ENCODE results near the gene POU6F2. TPM values are rescaled to one million over a fixed set of nuclear protein-coding genes. Genes with fewer than 3 reads are reported as not detected.

Gene POU6F2
- total RNA-seq, 1 experiment from 2014 or later, result not detected

DNA sequence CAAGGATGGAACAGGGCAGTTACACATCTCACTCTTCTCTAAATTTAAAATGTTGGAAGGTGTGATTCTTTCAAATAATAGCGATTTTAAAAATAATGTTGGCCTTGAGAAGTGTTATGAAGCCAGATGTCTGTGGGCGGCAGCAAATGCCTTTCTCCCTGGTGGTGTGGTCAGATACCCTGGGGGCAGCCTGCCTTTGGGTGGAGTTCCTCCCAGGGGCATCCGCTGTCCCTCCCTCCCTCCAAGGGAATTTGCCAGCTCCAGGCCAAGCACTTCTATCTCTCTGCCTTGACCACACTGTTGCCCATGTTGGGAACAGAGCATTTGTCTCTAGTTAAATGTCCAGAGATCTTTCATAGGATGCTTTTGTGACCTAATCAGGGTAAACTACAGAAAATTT, 121.4 kb downstream of the POU6F2 start:
- POLR2A ChIA-PET, result no interaction called here
- Histone ChIP-seq H3K4me1 (ENCODE audit: control insufficient read depth, insufficient read depth, low read length) (no peaks in the 10 kb centered on the region), H3K27ac (ENCODE audit: low read length) (no peak overlapping the region), H3K4me3 (ENCODE audit: low read depth in 2 of 2, low read length in 2 of 2) (no peak overlapping the region), H3K36me3 (ENCODE audit: control insufficient read depth, insufficient read depth, low read length) (no peaks in the 10 kb centered on the region), H3K27me3 (ENCODE audit: control insufficient read depth, insufficient read depth, low read length) (no peaks in the 10 kb centered on the region), H3K9me3 (ENCODE audit: control insufficient read depth, insufficient read depth, low read depth, low read length) (no peaks in the 10 kb centered on the region)
- no peak for ATAC-seq
- no TSS peak for BruUV-seq (replicated peaks)
- DNase-seq (ENCODE audit: low read depth, low spot score), result no peak
- CTCF ChIA-PET, result no interaction called here
- intact Hi-C loops (cut with micrococcal nuclease; ENCODE audit: unreplicated experiment) (no loop called here), in situ Hi-C loops (cut with HindIII; ENCODE audit: low pct_unique_long_range_greater_than_20kb, low sequenced_read_pairs) (no loop called here)
- TF ChIP-seq, protein P1, sequence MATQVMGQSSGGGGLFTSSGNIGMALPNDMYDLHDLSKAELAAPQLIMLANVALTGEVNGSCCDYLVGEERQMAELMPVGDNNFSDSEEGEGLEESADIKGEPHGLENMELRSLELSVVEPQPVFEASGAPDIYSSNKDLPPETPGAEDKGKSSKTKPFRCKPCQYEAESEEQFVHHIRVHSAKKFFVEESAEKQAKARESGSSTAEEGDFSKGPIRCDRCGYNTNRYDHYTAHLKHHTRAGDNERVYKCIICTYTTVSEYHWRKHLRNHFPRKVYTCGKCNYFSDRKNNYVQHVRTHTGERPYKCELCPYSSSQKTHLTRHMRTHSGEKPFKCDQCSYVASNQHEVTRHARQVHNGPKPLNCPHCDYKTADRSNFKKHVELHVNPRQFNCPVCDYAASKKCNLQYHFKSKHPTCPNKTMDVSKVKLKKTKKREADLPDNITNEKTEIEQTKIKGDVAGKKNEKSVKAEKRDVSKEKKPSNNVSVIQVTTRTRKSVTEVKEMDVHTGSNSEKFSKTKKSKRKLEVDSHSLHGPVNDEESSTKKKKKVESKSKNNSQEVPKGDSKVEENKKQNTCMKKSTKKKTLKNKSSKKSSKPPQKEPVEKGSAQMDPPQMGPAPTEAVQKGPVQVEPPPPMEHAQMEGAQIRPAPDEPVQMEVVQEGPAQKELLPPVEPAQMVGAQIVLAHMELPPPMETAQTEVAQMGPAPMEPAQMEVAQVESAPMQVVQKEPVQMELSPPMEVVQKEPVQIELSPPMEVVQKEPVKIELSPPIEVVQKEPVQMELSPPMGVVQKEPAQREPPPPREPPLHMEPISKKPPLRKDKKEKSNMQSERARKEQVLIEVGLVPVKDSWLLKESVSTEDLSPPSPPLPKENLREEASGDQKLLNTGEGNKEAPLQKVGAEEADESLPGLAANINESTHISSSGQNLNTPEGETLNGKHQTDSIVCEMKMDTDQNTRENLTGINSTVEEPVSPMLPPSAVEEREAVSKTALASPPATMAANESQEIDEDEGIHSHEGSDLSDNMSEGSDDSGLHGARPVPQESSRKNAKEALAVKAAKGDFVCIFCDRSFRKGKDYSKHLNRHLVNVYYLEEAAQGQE (IDR thresholded peaks at IDR 0.05; ENCODE audit: insufficient read depth in 1 of 2, low read depth in 2 of 2, low read length in 1 of 2), result no peak
- TF ChIP-seq TCF7L2 (IDR thresholded peaks at IDR 0.05; ENCODE audit: low read depth, low read length) (no peak), SIN3A (IDR thresholded peaks at IDR 0.05; ENCODE audit: borderline replicate concordance, insufficient read depth, low read depth, low read length) (no peak), POLR2AphosphoS5 (IDR thresholded peaks at IDR 0.05; ENCODE audit: low read depth, low read length) (no peak)
- TF ChIP-seq, protein P2, sequence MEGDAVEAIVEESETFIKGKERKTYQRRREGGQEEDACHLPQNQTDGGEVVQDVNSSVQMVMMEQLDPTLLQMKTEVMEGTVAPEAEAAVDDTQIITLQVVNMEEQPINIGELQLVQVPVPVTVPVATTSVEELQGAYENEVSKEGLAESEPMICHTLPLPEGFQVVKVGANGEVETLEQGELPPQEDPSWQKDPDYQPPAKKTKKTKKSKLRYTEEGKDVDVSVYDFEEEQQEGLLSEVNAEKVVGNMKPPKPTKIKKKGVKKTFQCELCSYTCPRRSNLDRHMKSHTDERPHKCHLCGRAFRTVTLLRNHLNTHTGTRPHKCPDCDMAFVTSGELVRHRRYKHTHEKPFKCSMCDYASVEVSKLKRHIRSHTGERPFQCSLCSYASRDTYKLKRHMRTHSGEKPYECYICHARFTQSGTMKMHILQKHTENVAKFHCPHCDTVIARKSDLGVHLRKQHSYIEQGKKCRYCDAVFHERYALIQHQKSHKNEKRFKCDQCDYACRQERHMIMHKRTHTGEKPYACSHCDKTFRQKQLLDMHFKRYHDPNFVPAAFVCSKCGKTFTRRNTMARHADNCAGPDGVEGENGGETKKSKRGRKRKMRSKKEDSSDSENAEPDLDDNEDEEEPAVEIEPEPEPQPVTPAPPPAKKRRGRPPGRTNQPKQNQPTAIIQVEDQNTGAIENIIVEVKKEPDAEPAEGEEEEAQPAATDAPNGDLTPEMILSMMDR (IDR thresholded peaks at IDR 0.05), result no peak

DNA sequence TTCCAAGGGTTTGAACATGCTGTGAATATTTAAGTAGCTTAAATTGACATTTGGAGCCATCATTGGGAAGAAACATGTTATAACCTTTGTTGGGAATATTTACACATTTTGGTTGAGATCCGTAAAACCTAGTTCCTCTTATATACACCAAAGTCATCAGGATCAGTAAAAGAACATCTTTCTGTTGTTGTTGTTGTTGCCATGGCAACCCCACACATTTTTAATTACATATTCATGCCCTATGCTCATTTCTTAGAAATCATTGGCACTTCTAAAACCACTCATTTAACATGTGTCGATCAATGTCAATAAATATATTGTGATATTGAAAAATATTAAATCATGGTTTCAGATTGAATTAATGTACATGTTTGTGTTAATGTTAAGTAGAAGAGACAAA, 122.6 kb downstream of the POU6F2 start:
- no peaks in the 10 kb centered on the region for H3K4me1 ChIP-seq (ENCODE audit: control insufficient read depth, insufficient read depth, low read length)
- CTCF ChIA-PET, result no interaction called here
- in situ Hi-C loops (cut with HindIII; ENCODE audit: low pct_unique_long_range_greater_than_20kb, low sequenced_read_pairs), result no loop called here

More for the DNA sequence above, 122.6 kb downstream of the POU6F2 start:
- BruUV-seq (replicated peaks), result no TSS peak
- H3K4me3 ChIP-seq (ENCODE audit: low read depth in 2 of 2, low read length in 2 of 2), result no peak overlapping the region
- intact Hi-C loops (cut with micrococcal nuclease; ENCODE audit: unreplicated experiment), result no loop called here
- no peaks in the 10 kb centered on the region for H3K27me3 ChIP-seq (ENCODE audit: control insufficient read depth, insufficient read depth, low read length)
- H3K9me3 ChIP-seq (ENCODE audit: control insufficient read depth, insufficient read depth, low read depth, low read length), result no peaks in the 10 kb centered on the region
- no peaks in the 10 kb centered on the region for H3K36me3 ChIP-seq (ENCODE audit: control insufficient read depth, insufficient read depth, low read length)
- no peak overlapping the region for H3K27ac ChIP-seq (ENCODE audit: low read length)
- POLR2A ChIA-PET, result no interaction called here
- TF ChIP-seq SIN3A (IDR thresholded peaks at IDR 0.05; ENCODE audit: borderline replicate concordance, insufficient read depth, low read depth, low read length), result no peak
- TF ChIP-seq, protein P2 (IDR thresholded peaks at IDR 0.05), result no peak
- ATAC-seq (no peak), DNase-seq (ENCODE audit: low read depth, low spot score) (no peak)
